ENCODE measurements around the gene ADGRG3.

DNA sequence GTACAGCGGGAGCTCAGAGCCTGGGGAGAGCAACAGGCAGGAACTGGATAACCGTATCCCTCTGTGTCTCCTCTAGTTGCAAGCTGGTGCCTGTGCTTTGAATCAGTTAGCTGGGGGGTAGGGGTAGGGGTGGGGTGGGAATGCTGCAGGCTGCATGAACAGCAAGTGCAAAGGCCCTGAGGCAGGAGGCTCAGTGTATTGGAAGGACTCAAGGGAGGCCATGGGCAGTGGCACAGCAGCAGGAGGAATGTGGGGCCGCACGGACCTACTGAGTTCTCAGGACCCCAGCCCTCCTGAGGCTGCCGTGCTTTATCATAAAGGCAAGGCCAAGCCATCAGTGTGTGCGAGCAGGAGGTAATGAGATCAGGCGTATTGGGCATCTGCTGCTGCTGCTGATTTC lies 70.7 kb downstream of the ADGRG3 start:
- TF ChIP-seq, protein P1, sequence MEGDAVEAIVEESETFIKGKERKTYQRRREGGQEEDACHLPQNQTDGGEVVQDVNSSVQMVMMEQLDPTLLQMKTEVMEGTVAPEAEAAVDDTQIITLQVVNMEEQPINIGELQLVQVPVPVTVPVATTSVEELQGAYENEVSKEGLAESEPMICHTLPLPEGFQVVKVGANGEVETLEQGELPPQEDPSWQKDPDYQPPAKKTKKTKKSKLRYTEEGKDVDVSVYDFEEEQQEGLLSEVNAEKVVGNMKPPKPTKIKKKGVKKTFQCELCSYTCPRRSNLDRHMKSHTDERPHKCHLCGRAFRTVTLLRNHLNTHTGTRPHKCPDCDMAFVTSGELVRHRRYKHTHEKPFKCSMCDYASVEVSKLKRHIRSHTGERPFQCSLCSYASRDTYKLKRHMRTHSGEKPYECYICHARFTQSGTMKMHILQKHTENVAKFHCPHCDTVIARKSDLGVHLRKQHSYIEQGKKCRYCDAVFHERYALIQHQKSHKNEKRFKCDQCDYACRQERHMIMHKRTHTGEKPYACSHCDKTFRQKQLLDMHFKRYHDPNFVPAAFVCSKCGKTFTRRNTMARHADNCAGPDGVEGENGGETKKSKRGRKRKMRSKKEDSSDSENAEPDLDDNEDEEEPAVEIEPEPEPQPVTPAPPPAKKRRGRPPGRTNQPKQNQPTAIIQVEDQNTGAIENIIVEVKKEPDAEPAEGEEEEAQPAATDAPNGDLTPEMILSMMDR (conservative IDR thresholded peaks at IDR 0.05) = no peak
- no peak for TF ChIP-seq EZH2 (IDR thresholded peaks at IDR 0.05; ENCODE audit: low read depth)

Data from PC-9 (cell line).